Ishikawa (cell line): ENCODE results near the gene ATG9A.

Experiments
- CEBPB ChIP-seq: IDR thresholded peaks from 2 replicates; pipeline ENCODE4 v1.6.1; 2012
- CREB1 ChIP-seq: IDR thresholded peaks from 2 replicates; pipeline ENCODE4 v1.6.1; 2012; ENCODE audit warnings: low read depth
- EGR1 ChIP-seq: IDR thresholded peaks from 2 replicates; pipeline ENCODE4 v1.6.1; 2012
- EP300 ChIP-seq: IDR thresholded peaks from 2 replicates; pipeline ENCODE4 v1.6.1; 2012; ENCODE audit warnings: borderline replicate concordance
- FOXM1 ChIP-seq: IDR thresholded peaks from 2 replicates; pipeline ENCODE4 v1.6.1; 2012; ENCODE audit warnings: low read depth, borderline replicate concordance
- NFIC ChIP-seq: IDR thresholded peaks from 2 replicates; pipeline ENCODE4 v1.6.1; 2012
- RAD21 ChIP-seq: IDR thresholded peaks from 2 replicates; pipeline ENCODE4 v1.6.1; 2012; ENCODE audit warnings: low read depth
- TAF1 ChIP-seq: IDR thresholded peaks from 2 replicates; pipeline ENCODE4 v1.6.1; 2012; ENCODE audit warnings: low read depth, mild to moderate bottlenecking
- TCF12 ChIP-seq: IDR thresholded peaks from 2 replicates; pipeline ENCODE4 v1.6.1; 2012; ENCODE audit warnings: low read depth
- TEAD4 ChIP-seq: IDR thresholded peaks from 2 replicates; pipeline ENCODE4 v1.6.1; 2012
- YY1 ChIP-seq: IDR thresholded peaks from 2 replicates; pipeline ENCODE4 v1.6.1; 2012; ENCODE audit warnings: low read depth
- ZBTB7A ChIP-seq: IDR thresholded peaks from 2 replicates; pipeline ENCODE4 v1.6.1; 2012; ENCODE audit warnings: low read depth
- TF ChIP-seq, protein P1 (sequence below): IDR thresholded peaks from 2 replicates; pipeline ENCODE4 v1.6.1; 2012
- TF ChIP-seq, protein P2 (sequence below): IDR thresholded peaks from 2 replicates; pipeline ENCODE4 v1.6.1; 2012
- TF ChIP-seq, protein P3 (sequence below): IDR thresholded peaks from 2 replicates; pipeline ENCODE4 v1.6.1; 2012; ENCODE audit warnings: low read depth, mild to moderate bottlenecking

ATG9A gene

DNA sequence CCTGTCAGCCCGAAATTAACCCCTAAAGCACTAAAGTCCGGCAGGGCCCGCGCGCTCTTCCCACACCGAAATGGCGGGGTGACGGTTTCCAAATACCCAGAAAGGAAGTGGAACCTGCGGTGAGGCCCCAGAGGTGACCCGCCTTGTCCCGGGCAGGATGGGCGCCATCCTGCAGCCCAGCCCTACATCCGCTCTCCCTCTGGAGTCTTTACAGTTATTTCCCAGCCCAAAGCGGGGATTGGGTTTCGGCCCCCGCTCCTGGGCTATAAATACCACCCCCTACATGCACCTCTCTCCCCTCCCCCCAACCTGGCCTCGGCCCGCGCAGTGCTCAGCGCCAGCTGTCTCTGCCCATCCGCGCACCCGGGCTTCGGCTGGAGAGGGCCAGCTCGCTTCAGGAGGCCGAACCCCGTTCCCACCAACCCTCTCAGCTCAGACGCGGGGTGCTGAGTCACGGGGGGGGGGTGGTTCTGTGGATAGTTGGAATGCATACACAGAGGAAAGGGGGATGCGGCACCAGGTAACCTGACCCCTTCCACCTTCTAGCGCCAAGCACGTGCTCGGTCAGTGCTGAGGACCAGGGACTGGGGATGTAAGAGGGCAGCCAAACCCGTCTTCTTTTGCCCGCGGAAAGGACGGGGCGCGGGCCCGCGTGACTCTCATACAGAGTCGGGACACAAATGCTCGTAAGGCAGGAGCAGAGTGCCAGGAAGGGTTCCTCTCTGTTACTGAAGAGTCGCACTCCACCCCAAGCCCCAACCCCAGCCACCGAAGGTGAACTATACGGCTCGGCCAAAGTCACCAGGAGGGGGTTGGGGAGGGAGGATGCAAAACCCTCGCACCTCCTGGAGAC is 23.7 kb upstream of the ATG9A start, which contains the start of gene TUBA4B:
TUBA4B (plus strand) TSS at position 344 of the 853 bp plus-strand sequence; CDS start at position 509, 165 bp downstream.
- TF ChIP-seq ZBTB7A, result peak; percentile 20; the same call in 1 of the 2 replicates
- TF ChIP-seq, protein P1, sequence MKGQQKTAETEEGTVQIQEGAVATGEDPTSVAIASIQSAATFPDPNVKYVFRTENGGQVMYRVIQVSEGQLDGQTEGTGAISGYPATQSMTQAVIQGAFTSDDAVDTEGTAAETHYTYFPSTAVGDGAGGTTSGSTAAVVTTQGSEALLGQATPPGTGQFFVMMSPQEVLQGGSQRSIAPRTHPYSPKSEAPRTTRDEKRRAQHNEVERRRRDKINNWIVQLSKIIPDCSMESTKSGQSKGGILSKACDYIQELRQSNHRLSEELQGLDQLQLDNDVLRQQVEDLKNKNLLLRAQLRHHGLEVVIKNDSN, result no peak
- TF ChIP-seq YY1, result no peak
- no peak for TF ChIP-seq FOXM1
- no peak for TF ChIP-seq EP300
- no peak for TF ChIP-seq TCF12
- TF ChIP-seq, protein P2, sequence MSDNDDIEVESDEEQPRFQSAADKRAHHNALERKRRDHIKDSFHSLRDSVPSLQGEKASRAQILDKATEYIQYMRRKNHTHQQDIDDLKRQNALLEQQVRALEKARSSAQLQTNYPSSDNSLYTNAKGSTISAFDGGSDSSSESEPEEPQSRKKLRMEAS, result peak; percentile 94
- TF ChIP-seq EGR1, result no peak
- TF ChIP-seq CEBPB, result no peak
- no peak for TF ChIP-seq TEAD4
- 0 out of 2 replicates have a peak, but pooled peaks have one; percentile 5 for TF ChIP-seq TAF1
- no peak for TF ChIP-seq RAD21
- TF ChIP-seq CREB1, result no peak
- TF ChIP-seq, protein P3, sequence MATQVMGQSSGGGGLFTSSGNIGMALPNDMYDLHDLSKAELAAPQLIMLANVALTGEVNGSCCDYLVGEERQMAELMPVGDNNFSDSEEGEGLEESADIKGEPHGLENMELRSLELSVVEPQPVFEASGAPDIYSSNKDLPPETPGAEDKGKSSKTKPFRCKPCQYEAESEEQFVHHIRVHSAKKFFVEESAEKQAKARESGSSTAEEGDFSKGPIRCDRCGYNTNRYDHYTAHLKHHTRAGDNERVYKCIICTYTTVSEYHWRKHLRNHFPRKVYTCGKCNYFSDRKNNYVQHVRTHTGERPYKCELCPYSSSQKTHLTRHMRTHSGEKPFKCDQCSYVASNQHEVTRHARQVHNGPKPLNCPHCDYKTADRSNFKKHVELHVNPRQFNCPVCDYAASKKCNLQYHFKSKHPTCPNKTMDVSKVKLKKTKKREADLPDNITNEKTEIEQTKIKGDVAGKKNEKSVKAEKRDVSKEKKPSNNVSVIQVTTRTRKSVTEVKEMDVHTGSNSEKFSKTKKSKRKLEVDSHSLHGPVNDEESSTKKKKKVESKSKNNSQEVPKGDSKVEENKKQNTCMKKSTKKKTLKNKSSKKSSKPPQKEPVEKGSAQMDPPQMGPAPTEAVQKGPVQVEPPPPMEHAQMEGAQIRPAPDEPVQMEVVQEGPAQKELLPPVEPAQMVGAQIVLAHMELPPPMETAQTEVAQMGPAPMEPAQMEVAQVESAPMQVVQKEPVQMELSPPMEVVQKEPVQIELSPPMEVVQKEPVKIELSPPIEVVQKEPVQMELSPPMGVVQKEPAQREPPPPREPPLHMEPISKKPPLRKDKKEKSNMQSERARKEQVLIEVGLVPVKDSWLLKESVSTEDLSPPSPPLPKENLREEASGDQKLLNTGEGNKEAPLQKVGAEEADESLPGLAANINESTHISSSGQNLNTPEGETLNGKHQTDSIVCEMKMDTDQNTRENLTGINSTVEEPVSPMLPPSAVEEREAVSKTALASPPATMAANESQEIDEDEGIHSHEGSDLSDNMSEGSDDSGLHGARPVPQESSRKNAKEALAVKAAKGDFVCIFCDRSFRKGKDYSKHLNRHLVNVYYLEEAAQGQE, result no peak
- no peak for TF ChIP-seq NFIC

DNA sequence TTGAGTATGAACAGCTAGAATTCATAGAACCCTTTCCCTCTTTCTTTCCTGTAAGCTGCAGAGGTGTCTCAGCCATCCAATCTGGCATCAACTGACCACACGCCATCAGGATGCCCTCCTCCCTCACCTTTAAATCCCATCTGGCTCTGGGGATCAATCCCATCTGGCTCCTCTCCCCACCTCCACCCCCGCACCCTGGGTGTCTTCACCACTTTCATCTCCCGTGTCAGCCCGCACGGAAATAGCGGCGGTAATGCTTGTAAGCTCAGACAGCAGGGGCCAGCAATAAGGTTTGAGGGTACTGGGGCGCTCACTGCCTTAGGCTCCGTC is 23.1 kb upstream of the ATG9A start:
- TF ChIP-seq, protein P2, result no peak
- no peak for TF ChIP-seq FOXM1
- no peak for TF ChIP-seq CEBPB
- no peak for TF ChIP-seq TEAD4

DNA sequence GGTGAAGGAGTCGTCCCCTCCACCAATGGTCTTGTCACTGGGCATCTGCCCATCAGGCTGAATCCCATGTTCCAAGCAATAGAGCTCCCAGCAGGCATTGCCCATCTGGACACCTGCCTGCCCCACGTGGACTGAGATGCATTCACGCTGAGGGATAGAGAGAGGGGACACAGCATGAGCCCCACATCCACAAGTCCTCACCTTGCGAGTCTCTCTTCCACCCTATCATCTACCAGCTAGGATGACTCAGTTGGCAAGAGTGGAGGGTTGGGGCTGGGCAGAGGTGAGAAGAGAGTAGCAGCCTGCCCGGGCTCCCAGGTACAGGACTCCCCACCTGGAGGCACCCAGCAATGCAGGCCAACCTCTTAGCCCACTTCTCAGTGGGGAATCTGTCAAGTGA is 22.6 kb upstream of the ATG9A start:
- TF ChIP-seq CREB1, result no peak
- no peak for TF ChIP-seq RAD21
- no peak for TF ChIP-seq TAF1
- no peak for TF ChIP-seq FOXM1
- TF ChIP-seq, protein P2, result no peak
- no peak for TF ChIP-seq YY1
- no peak for TF ChIP-seq TEAD4
- TF ChIP-seq ZBTB7A, result no peak
- TF ChIP-seq, protein P3, result no peak
- no peak for TF ChIP-seq TCF12
- no peak for TF ChIP-seq EP300
- TF ChIP-seq EGR1, result no peak
- no peak for TF ChIP-seq CEBPB
- TF ChIP-seq, protein P1, result no peak
- TF ChIP-seq NFIC, result no peak

DNA sequence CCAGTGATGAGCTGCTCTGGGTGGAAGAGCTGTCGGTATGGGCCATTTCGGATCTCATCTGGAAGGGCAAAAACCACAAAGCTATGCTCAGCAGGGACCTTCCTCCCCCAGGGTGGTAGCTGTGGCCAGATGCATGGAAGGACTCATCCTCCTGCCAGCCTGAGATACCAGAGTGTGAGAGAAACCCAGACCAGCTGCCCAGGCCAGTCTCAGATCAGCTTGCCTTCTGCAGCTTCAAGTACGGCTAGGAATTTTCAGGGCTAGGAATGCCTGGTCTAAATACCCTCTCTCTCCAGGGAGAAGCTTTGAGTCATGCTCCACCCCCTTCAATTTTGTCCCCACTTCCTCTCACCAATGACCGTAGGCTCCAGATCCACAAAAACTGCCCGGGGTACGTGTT is 22.2 kb upstream of the ATG9A start:
- TF ChIP-seq, protein P1, result no peak
- TF ChIP-seq, protein P3, result no peak
- TF ChIP-seq EP300 (no peak), ZBTB7A (no peak), TEAD4 (no peak), TCF12 (no peak), FOXM1 (no peak), RAD21 (no peak), TAF1 (no peak), NFIC (no peak), CREB1 (no peak), EGR1 (no peak), YY1 (no peak), CEBPB (no peak)
- TF ChIP-seq, protein P2, result no peak
